Common myeloid progenitor, CD34-positive (primary cell): ENCODE results near the gene RIPOR3.

Source experiments
- CTCF ChIA-PET: fragments of 350-600 bp; sonication (Branson Sonifier 250); formaldehyde crosslinking; loops from one replicate; lab custom pipeline; 2021; ENCODE audit warnings: antibody characterized with exemption; lab: Charles Lee
- POLR2A ChIA-PET: fragments of 350-600 bp; sonication (Branson Sonifier 250); formaldehyde crosslinking; loops from one replicate; lab custom pipeline; 2021; ENCODE audit warnings: antibody characterized with exemption; lab: Charles Lee
- DNase-seq, 3 donors: peaks; one replicate each; pipeline versions ENCODE4 v3.0.0 to v3.0.0-alpha.2; 2013
- H3K27ac ChIP-seq, 2 experiments: 1 replicate in 1 of 2; 2 replicates in 1 of 2; pipeline ENCODE4 v1.7.0; 2013; ENCODE audit warnings: inconsistent platforms in 2 of 2, low read length in 2 of 2, mild to moderate bottlenecking in 2 of 2, low read depth in 1 of 2, moderate library complexity in 1 of 2; ENCODE audit not compliant: severe bottlenecking in 2 of 2, insufficient read depth in 1 of 2, poor library complexity in 1 of 2
- H3K27me3 ChIP-seq, 5 experiments: replicated peaks in 2 of 5; 1 replicate in 3 of 5; 2 replicates in 2 of 5; pipeline versions ENCODE4 v1.6.1 to v1.7.0; 2013; ENCODE audit warnings: low read length in 4 of 5, mild to moderate bottlenecking in 2 of 5, moderate library complexity in 2 of 5, inconsistent platforms in 1 of 5; ENCODE audit not compliant: insufficient read depth in 5 of 5, control insufficient read depth in 4 of 5
- H3K36me3 ChIP-seq, 4 experiments: 1 replicate in 2 of 4; 2 replicates in 2 of 4; pipeline versions ENCODE4 v1.6.1 to v1.7.0; 2013; ENCODE audit warnings: low read length in 3 of 4, control low read depth in 1 of 4, mild to moderate bottlenecking in 1 of 4; ENCODE audit not compliant: control insufficient read depth in 4 of 4, insufficient read depth in 4 of 4
- H3K4me1 ChIP-seq, 4 experiments: 1 replicate in 3 of 4; 2 replicates in 1 of 4; pipeline versions ENCODE4 v1.6.1 to v1.7.1; 2013; ENCODE audit warnings: low read length in 3 of 4, mild to moderate bottlenecking in 3 of 4, control low read depth in 1 of 4, inconsistent platforms in 1 of 4, moderate library complexity in 1 of 4; ENCODE audit not compliant: control insufficient read depth in 4 of 4, insufficient read depth in 4 of 4; ENCODE audit errors: control extremely low read depth in 1 of 4
- H3K4me3 ChIP-seq, 7 experiments: 1 replicate in 4 of 7; 2 replicates in 3 of 7; pipeline versions ENCODE4 v1.5.1 to v1.7.0; 2013; ENCODE audit warnings: mild to moderate bottlenecking in 7 of 7, low read length in 6 of 7, moderate library complexity in 6 of 7, inconsistent platforms in 2 of 7, low read depth in 2 of 7, control low read depth in 1 of 7; ENCODE audit not compliant: insufficient read depth in 4 of 7, control insufficient read depth in 1 of 7; ENCODE audit errors: extremely low read depth in 1 of 7
- H3K9me3 ChIP-seq, 5 experiments: 1 replicate in 4 of 5; 2 replicates in 1 of 5; pipeline versions ENCODE4 v1.6.1 to v1.7.1; 2013; ENCODE audit warnings: low read length in 4 of 5, mild to moderate bottlenecking in 2 of 5, inconsistent platforms in 1 of 5, low read depth in 1 of 5, moderate library complexity in 1 of 5; ENCODE audit not compliant: control insufficient read depth in 4 of 5, insufficient read depth in 2 of 5; ENCODE audit errors: control extremely low read depth in 1 of 5
- WGBS: methylation state at CpG from one replicate; pipeline ENCODE4 v1.1.5; 2013; ENCODE audit not compliant: insufficient coverage; 5-methylcytosine and 5-hydroxymethylcytosine counted together

The RIPOR3 gene

GRCh38 chr20:50728486-50728980 is 37.2 kb upstream of the RIPOR3 start:
- Histone ChIP-seq H3K27me3 (no peaks in the 10 kb centered on the region), H3K36me3 (no peaks in the 10 kb centered on the region), H3K27ac (no peak overlapping the region), H3K4me1 (peaks cover 6 to 20% (median 15%) of the 10 kb centered on the region in 4 experiments), H3K4me3 (no peak overlapping the region), H3K9me3 (no peaks in the 10 kb centered on the region)
- ChIA-PET CTCF (interaction anchor here (0.8 to 0.9 kb wide), 2 partner anchors 11 to 18 kb away, joined by 3 read pairs; no protein-coding TSS in a partner anchor), POLR2A (no interaction called here)
- WGBS = 100% methylated on average over 4 of the region's 4 CpGs
- no peak for DNase-seq

GRCh38 chr20:50727792-50728485 is 36.6 kb upstream of the RIPOR3 start:
- WGBS = 92% methylated on average over 5 of the region's 8 CpGs
- Histone ChIP-seq H3K4me1 (peaks cover 6 to 20% (median 15%) of the 10 kb centered on the region in 4 experiments), H3K27me3 (no peaks in the 10 kb centered on the region), H3K4me3 (no peak overlapping the region), H3K36me3 (no peaks in the 10 kb centered on the region), H3K9me3 (no peaks in the 10 kb centered on the region), H3K27ac (no peak overlapping the region)
- POLR2A ChIA-PET = no interaction called here
- CTCF ChIA-PET = interaction anchor here (0.8 to 0.9 kb wide), 2 partner anchors 10 to 17 kb away, joined by 3 read pairs; no protein-coding TSS in a partner anchor
- no peak for DNase-seq

GRCh38 chr20:50726955-50727791 is 35.8 kb upstream of the RIPOR3 start:
- Histone ChIP-seq H3K4me1 (peaks cover 2 to 15% (median 11%) of the 10 kb centered on the region in 4 experiments), H3K9me3 (no peaks in the 10 kb centered on the region), H3K27ac (no peak overlapping the region), H3K36me3 (no peaks in the 10 kb centered on the region), H3K27me3 (no peaks in the 10 kb centered on the region), H3K4me3 (no peak overlapping the region)
- 100% methylated on average over 1 of the region's 4 CpGs for WGBS
- ChIA-PET CTCF (no interaction called here), POLR2A (no interaction called here)
- DNase-seq = no peak

GRCh38 chr20:50725724-50726005 is 34.3 kb upstream of the RIPOR3 start:
- H3K27me3 ChIP-seq = no peaks in the 10 kb centered on the region
- no peak overlapping the region for H3K4me3 ChIP-seq
- no peaks in the 10 kb centered on the region for H3K9me3 ChIP-seq
- H3K36me3 ChIP-seq = no peaks in the 10 kb centered on the region
- CTCF ChIA-PET = interaction anchor here (0.9 kb wide), 1 partner anchor 30 kb away, joined by 3 read pairs; no protein-coding TSS in a partner anchor
- no peak for DNase-seq
- peaks cover 0 to 6% (median 6%) of the 10 kb centered on the region in 4 experiments for H3K4me1 ChIP-seq
- POLR2A ChIA-PET = no interaction called here
- 94% methylated on average over 9 of the region's 10 CpGs for WGBS
- peak overlapping the region in 1 of 2 experiments; percentile 4 for H3K27ac ChIP-seq

GRCh38 chr20:50724851-50725723 is 33.7 kb upstream of the RIPOR3 start:
- no peaks in the 10 kb centered on the region for H3K27me3 ChIP-seq
- WGBS = 94% methylated on average over 11 of the region's 14 CpGs
- peak overlapping the region in 1 of 2 experiments; percentile 4 for H3K27ac ChIP-seq
- no peak for DNase-seq
- ChIA-PET POLR2A (no interaction called here), CTCF (interaction anchor here (0.9 kb wide), 1 partner anchor 29 kb away, joined by 3 read pairs; no protein-coding TSS in a partner anchor)
- no peak overlapping the region for H3K4me3 ChIP-seq
- H3K9me3 ChIP-seq = no peaks in the 10 kb centered on the region
- H3K36me3 ChIP-seq = no peaks in the 10 kb centered on the region
- H3K4me1 ChIP-seq = peaks cover 0 to under 1% (median under 1%) of the 10 kb centered on the region in 4 experiments

GRCh38 chr20:50724112-50724725 is 32.9 kb upstream of the RIPOR3 start:
- H3K4me1 ChIP-seq = no peaks in the 10 kb centered on the region
- no peak overlapping the region for H3K27ac ChIP-seq
- no peaks in the 10 kb centered on the region for H3K27me3 ChIP-seq
- H3K4me3 ChIP-seq = no peak overlapping the region
- 95% methylated on average over 7 of the region's 7 CpGs for WGBS
- H3K36me3 ChIP-seq = no peaks in the 10 kb centered on the region
- DNase-seq = no peak
- ChIA-PET CTCF (no interaction called here), POLR2A (no interaction called here)
- H3K9me3 ChIP-seq = no peaks in the 10 kb centered on the region
